Activated T-helper 1 cell treated with anti-CD3 and anti-CD28 coated beads, Interleukin-2, amount 50 U/mL, for 16 hours (primary cell): ENCODE measurements around the gene BFSP1.

Experiments
- DNase-seq, 2 donors: peaks; one replicate each; pipeline ENCODE4 v3.0.0-alpha.2; 2020; ENCODE audit warnings: low read depth in 1 of 2, low spot score in 1 of 2

The BFSP1 gene

DNA sequence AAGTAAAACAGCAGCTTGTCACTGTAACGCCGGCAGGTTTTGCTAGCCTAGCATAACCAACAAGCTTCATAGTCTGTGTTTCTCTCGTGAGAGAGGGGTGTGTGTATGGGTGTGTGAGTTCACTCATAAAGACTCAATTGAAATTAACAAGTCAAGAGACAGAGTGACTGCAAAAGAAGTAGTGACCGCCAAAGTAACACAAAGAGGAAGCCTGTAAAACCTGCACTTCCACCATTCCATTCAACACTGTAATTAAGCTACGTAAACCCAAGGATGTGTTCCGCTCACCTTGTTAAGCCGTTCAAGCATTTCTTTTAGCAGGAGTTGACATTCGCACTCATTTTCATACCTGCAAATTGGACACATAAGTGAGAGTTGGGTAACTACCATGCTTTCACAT is 6.6 kb downstream of the BFSP1 start:
- DNase-seq, result no peak

DNA sequence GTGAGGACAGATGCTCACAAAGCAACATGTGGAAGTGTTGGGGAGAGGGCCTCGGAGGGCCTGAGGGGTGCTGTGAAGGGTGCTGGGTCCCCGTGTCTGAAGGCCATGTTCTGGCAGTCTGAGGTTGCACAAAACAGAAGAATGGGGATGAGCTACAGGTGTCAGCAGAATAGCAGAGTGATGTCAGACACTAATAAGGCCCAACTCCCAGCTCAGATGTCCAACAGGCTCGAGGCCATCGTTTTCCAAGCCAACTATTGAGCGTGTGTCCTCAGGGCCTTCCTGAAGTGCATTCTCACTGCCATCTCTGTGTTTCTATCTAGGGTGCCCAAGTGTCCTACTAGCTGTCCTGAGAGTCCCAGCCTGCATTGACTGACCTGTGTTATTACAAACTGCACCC is 7.9 kb downstream of the BFSP1 start:
- DNase-seq, result no peak

DNA sequence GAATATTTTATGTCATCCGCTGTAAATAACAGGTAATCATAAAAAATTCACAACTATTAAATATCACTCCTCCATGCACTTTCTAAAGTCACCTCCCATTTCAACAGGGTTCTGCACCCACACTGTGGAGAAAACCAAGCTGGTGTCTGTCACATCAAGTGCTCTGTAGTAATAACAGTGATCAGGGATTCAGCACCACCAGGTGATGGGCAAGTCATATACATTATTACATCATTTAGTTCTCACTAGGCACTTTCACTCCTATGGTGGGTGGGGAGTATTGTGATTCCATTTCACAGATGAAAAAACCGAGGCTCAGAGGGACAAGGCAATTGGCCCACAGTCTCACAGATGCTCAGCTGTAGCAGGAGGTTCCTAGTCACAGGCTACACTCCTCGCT is 8.7 kb downstream of the BFSP1 start:
- no peak for DNase-seq

DNA sequence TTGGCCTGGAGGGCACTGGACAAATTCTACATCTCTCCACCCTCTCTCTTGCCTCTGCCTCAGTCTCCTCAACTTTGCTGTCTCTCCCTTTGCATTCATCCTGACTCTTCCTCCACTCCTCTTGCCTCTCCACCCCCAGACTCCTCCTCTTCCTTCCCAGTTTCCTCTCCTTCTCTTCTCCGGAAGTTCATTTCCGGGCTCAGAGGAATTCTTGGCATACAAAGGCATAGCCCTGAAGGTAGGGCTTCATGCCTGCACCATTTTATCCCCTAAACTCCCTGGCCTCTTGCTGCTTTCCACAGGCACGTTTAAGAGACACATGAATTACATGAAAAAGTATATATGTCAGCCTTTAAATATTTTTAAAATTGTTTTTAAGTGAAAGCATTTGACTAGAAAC is 10.6 kb downstream of the BFSP1 start:
- no peak for DNase-seq

DNA sequence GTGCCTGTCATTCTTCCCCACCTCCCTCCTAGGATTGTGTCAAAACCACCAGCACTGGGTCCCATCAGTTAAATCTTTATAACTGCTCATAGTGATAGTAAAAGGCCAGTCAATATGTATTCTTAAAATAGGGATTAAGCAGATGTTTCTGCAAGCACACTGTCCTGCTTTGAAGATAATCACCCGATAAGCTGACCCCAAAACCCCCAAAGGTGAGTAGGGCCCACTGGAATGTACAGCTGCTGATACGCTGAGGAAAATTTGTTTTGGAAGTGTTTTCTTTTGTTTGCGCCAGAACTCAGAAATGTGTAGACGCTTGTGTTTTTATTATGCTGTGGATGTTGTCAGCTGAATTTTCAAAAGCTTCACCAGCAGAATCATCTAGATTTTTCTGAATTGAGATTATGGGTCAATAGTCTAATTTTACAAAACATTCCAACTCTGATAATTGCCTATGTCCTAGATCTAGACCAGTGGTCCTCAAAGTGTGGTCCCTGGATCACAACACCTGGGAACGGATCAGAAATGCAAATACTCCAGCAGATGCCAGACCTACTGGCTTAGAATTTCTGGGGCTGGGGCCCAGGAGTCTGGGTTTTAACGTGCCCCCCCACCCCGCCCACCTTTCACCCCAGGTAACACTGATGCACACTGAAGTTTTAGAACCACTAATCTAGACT is 11.4 kb downstream of the BFSP1 start:
- no peak for DNase-seq

DNA sequence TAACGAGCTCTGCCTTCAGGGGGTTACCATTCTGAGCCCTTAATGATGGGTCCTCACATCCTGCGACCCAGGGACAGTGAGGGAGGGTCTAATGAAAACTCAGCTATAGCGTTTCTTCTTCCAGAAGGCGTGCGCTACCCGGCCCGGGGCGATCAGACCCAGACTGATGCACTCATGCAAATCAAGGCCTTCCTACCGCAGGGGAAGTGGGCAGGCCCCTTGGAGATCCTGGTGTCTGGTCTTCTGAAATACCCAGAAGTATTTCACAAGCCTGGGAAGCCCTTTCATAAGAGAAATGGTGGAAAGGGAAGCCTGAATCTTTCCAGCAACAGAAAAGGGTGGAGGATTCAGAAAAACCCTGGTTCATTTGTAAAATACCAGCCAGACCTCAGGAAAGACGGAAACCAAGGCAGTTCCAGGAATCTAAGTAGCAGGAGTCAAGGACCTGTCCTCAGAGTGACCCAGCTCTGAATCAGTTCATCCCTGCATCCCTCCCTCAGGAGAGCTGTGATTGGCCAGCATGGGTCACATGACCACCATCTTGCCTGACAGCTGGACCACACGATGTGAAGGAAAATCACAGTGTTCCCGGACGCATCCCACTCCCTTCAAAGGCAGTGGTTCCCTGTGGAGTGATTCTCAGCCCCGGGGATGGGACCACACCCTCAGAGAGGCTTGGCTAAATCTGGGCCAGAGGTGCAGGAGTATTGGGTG is 12.7 kb downstream of the BFSP1 start:
- no peak for DNase-seq

DNA sequence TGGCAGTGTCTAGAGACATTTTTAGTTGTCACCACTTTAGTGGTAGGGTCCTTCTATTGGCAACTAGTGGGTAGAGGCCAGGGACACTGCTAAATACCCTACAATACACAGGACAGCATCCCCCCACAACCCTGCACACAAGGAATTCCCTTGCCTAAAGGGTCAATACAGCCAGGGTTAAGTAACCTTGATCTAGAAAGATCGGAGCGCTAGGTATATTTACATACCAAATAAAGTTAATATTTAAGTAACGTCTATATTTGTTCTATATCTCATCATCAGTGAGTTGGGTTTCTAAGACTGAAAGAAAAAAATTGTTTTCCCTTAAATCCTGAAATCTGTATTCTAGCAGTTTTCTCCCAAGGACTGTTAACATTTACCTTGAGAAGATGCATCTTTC is 16.1 kb downstream of the BFSP1 start:
- no peak for DNase-seq

DNA sequence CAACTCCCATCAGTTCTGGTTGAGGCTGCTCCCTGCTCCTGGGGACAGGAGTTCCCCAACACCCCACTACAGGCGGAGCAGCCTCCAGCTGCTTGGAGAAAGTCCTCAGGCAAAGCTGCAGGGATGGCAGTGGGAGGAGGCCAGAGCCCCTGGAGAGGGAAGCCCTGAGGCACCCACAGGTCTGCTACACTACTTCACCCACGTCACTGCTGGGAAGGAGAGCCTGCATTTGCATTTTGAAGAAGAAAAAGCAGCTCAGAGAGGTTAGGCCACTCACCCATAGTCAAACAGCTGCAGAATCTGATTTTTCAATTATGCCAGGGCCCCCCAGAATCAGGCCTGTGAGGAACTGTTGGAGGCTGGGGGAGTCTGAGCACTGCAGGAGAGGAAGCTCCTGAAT is 17.2 kb downstream of the BFSP1 start:
- no peak for DNase-seq

DNA sequence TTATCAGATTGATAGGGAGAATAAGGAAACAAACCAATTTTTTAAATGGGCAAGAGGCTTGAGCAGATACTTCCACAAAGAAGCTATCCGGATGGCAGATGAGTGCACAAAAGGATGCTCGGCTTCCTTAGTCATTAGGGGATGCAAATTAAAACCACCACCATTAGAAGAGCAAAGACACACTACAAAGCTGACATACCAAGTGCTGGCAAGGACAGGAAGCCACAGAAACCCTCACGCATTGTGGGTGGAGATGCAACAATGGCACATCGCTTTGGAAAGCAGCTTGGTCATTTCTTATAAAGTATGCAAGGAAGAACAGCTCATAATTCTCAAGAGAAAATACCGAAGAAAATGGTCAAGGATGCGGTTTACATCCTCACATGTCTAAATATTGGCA is 19.8 kb downstream of the BFSP1 start:
- DNase-seq, result no peak

DNA sequence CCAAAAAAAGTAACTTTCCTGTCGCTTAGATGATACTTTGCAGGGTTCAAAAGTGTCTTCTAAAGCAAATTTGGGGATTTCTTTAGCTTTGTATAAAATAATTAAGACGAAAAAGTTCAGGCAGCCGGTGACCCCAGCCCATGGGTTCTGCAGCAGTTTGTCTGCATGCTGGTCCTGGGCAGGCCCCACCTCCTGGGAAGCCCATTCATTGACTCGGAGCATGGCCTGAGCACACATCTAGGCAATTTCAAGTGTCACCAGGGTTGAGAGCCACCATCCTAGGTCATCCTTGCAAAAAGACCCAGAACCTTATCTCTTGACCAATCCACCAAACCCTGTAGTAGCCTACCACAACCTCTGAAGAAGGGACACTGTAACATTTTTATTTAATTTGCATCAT is 20.6 kb downstream of the BFSP1 start:
- DNase-seq, result no peak

DNA sequence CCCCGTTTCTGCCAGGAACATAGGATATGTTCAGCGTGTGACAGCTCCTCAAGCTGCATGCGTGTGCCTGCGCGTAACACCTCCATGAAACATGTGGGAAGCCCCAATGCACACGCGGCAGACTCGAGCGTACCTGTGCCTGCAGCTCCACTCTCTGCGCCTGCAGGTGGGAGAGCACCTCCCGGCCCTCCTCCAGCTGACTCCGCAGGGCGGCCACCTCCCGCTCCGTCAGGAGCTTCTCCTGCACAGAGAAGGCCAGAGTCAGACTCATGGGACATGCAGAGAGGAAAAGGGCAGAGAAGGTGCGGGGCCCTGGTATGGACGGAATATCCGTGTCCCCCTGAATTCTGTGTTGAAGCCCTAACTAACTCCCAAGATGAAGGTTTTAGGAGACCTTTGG is 22.4 kb downstream of the BFSP1 start:
- no peak for DNase-seq

DNA sequence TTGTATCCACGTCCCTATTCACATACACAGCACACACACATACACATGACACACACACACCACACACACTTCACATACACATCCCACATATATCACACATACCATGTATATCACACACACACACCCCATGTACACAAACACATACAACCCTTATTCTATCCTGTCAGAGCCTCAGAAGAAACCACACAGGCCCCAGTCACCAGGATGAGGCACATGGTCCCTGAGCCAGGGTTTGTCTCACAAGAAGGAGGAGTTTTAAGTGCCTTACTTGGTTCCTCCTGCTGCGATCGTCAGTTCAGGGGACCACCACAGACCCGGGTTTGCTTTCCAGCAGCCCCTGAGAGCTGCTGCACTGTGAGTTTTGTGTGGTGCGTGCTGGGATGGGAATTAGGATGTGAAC is 23.6 kb downstream of the BFSP1 start:
- no peak for DNase-seq

DNA sequence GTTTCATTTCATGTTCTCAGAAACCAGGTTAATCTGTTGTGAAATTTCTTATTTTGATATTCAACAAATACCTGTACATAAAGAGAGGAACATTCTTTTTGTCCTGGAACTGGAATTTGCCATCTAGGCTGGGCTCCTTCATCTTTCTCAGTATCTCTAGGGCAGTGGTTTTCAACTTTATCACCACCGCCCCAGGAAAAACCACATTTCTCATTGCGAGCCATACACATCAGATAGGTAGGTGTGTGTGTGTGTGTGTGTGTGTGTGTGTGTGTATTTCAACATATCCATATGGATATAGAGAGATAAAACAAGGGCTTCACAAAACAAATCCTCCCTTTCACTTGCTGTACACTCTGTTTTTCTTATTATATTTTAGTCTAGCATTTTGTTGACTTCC is 24.1 kb downstream of the BFSP1 start:
- DNase-seq, result no peak

DNA sequence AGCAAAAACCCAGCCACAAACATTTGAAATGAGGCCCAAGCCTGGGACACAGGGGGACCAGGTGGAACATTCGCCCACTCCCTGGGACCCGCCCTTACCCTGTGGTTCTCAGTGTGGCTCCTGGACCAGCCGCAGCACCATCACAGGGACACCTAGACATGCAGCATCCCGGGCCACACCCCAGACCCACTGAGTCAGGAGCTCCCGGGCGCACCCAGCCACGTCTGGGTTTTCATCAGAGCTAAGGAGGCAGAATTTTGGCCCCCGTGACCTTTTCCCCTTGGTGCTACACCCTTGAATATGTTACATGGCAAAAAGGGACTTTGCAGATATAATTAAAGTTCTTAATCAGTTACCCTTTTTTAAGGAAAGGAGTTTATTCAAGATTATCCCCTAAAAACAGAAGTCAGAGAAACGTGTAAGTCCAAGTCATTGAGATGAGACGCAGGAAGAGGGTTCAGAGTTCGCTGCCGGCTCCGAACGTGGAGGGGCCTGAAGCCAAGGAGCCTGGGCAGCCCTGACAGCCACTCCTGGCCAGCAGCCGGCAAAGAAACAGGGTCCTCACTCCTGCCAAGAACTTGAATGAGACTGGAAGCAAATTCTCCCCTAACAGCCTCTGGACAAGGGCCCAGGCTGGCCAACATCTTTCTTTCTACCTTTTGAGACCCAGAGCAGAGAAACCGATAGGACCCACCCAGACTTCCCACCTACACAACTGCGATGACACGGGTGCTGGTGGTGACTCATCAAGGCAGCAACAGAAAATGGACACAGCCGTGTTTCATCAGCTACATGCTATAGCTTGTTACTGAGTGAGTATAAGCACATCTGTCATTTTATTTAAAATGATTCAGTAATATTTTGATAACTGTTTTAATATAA is 25.3 kb downstream of the BFSP1 start:
- peak in 1 of 2 donors; percentile 34 for DNase-seq

DNA sequence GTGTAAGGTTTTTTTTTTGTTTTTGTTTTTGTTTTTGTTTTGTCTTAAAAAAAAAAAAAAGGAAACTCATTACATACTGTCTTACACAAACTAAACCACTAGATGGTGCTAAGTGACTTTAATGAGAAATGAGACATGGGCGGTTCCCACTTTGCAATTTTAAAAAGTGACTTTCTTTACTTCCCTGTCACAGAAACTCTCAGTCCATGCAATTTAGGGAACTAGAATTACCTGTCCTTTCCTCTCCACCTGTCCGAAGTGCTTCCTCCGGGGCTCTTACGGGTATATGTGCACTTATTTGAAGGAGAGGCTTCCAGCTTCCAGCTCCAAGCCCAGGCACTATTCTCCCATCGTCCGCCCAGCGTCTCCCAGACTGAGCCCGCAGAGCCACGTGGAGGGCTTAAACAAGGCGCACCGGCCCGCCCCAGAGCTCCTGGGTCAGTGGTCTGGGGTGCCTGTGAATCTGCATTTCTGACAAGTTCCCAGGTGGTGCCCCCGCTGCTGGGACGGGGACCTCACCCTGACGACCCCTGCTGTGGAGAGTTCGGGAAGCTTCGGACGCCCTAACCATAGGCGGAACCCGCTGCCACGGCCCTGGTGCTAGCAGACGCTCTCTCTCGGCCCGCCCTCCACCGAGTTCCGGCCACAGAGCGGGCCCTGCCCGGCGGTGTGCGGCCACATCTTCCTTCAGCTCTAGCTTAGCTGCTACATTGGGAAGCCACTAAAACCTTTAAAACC is 26.1 kb downstream of the BFSP1 start:
- DNase-seq, result peak; percentile 15

DNA sequence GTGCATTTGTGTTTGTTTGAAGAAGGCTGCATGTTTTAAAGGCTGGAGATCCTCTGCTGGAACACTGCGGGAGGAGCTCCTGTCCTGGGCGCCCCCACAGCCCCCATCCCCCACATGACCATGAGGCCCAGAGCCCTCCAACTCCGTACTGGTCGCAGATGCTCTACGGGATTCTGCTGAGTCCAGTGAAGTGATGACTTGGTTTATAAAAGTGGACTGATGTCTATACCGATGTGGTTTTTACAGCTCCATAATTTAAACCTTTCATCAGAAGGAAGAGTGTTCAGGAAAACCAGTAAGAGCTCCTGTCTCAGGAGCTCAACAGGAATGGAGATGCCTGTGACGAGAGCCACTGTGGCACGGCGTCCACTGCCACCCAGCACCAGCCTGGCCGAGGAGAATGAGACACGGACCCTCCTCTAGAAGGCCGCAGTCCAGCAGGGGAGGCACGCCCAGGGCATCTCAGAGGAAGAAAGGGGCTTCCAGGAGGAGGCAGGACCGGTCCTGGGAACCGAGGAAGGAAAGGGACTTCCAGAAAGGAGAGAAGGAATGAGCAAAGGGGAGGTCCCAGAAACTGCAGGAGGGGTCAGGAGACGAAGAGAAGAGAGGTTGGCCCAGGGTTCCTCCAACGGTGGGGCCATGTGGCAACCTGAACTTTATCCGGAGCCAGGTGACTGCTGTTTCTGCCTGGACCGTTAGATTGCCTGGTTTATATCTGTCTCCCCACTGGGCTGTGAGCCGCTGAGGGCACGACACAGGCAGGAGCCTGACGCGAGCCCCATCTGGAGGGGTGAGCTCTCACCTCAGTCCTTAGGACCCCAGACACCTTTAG is 26.9 kb downstream of the BFSP1 start:
- no peak for DNase-seq

DNA sequence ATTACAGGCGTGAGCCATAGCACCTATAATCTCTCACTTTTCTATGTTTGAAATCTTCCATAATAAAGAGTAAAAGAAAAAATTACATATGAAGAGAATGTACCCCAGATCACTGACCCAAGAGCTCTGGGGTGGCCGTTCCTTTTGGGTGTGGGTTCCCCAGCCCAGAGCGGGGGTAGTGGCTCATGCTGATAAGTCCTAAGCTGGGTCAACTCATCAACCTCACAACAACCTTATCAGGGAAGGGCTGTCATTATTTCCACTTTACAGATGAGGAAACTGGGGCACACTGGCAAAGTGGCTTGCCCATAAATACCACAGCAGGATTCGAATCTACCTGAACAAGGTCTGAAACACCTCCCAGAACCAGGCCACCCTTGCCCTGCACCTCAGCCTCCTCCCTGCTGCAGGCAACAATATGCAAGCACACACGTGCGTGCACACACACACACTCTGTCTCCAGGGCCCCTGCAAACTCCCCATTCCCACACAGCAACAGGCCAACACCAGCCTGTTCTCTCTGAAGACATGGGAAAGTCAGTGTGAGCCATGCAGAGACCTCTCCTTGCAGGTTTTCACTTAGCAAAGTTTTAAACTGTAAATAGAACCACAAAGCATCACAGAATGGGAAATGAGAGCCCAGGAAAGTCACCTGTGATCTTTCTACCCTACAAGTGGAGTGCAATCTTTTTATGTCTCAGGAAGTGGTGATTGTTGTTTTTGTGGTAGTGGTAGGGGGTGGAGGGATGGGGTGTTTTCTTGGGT is 27.7 kb downstream of the BFSP1 start:
- no peak for DNase-seq

DNA sequence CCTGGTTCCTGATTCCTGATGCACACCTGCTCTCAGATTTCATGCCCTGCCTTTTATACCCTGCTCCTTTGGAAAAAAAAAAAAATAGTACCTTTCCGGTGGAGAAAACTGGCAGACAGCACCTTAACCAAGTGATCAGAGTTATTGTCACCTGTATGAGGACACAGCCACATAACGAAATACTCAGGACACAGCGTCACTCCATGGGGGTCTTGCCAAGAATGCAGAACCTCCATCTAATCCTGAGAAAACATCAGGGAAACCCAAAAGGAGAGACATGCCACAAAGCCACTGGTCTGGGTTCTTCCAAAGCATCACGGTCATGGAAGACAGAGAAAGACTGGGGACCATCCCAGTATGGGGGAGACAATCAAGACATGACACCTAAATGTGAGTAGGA is 29.1 kb downstream of the BFSP1 start:
- DNase-seq, result no peak

DNA sequence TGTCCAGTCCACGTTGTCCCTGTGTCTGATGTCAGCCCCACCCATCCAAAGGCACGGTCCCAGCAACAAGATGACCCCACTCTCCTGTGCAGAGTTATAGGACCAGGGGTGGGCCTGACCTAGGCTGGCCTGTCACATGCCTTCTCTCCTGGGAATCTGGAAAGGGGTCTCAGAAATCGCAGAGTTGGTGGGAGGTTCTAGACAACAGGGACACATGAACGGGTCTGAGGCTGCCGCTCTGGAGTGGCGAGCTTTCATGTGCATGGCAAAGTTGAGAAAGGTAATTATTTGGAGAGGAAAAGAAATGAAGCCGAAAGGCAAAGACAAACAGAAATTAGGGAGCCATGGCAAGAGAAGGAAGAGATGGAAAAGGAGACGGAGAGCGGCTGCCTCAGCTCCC is 29.5 kb downstream of the BFSP1 start:
- DNase-seq, result no peak

DNA sequence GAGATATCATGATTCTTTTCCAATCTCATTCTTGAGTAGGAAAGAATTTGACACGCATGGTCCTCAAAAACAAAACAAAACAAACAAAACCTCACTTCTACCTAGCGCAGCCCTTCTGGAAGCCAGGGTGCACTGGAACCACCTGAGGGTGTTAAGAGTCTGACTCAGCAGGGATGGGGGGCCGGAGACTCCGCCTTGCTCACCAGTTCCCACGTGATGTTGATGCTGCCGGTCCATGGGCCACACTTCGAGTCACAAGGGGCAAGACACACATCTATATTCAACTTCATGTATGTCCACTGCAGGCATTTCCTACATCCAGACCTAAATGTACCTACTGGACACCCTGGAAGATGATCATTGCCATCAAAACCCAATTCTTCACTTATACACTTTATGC is 30.4 kb downstream of the BFSP1 start:
- no peak for DNase-seq
